ENCODE data around the gene ATP11A. TPM values are rescaled to one million over a fixed set of nuclear protein-coding genes. Genes with fewer than 3 reads are reported as not detected.

The ATP11A gene
- total and polyA plus RNA-seq, 10 donors, result 2.7 to 91.3 (median 59.1) TPM

DNA sequence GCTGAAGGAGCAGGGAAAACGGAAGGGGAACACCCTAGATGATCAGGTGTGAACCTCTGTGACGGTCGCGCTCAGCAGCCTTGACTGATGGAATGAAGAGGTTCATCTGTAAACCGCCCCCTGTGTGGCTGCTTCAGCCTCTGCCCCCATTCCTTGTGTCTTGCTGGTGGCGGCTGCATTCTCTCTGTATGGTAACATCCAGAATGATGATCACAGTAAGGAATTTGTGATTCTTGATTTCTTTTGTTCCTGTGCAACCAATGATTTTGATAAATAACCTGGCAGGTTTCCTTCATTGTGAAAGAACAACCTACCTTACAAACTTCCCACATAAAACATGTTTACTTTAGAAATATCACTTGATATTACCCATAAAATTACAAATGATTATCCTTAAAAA is 160.4 kb downstream of the ATP11A start:
- peak; percentile 25 for DNase-seq
- H3K36me3 ChIP-seq, result peaks cover 0 to 92% (median 27%) of the 10 kb centered on the region in 6 donors
- H3K4me3 ChIP-seq, result no peak overlapping the region
- no peaks in the 10 kb centered on the region for H3K27me3 ChIP-seq (replicated peaks in 1 of 7)
- intact Hi-C loops (cut with DNase I; ENCODE audit: low total_unique reads), result no loop called here
- 92 to 100% (median 96%) methylated on average over 6 of the region's 6 CpGs for WGBS, 5 donors
- H3K27ac ChIP-seq, result no peak overlapping the region
- H3K4me1 ChIP-seq, result no peaks in the 10 kb centered on the region
- TF ChIP-seq, protein P1, sequence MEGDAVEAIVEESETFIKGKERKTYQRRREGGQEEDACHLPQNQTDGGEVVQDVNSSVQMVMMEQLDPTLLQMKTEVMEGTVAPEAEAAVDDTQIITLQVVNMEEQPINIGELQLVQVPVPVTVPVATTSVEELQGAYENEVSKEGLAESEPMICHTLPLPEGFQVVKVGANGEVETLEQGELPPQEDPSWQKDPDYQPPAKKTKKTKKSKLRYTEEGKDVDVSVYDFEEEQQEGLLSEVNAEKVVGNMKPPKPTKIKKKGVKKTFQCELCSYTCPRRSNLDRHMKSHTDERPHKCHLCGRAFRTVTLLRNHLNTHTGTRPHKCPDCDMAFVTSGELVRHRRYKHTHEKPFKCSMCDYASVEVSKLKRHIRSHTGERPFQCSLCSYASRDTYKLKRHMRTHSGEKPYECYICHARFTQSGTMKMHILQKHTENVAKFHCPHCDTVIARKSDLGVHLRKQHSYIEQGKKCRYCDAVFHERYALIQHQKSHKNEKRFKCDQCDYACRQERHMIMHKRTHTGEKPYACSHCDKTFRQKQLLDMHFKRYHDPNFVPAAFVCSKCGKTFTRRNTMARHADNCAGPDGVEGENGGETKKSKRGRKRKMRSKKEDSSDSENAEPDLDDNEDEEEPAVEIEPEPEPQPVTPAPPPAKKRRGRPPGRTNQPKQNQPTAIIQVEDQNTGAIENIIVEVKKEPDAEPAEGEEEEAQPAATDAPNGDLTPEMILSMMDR (IDR thresholded peaks at IDR 0.05 in 8 of 11, conservative IDR thresholded peaks at IDR 0.05 in 3 of 11), result no peak
- TF ChIP-seq POLR2A (IDR thresholded peaks at IDR 0.05) (no peak), POLR2AphosphoS5 (IDR thresholded peaks at IDR 0.05) (no peak)
- peaks cover 0 to 5% (median 0%) of the 10 kb centered on the region in 8 donors for H3K9me3 ChIP-seq

DNA sequence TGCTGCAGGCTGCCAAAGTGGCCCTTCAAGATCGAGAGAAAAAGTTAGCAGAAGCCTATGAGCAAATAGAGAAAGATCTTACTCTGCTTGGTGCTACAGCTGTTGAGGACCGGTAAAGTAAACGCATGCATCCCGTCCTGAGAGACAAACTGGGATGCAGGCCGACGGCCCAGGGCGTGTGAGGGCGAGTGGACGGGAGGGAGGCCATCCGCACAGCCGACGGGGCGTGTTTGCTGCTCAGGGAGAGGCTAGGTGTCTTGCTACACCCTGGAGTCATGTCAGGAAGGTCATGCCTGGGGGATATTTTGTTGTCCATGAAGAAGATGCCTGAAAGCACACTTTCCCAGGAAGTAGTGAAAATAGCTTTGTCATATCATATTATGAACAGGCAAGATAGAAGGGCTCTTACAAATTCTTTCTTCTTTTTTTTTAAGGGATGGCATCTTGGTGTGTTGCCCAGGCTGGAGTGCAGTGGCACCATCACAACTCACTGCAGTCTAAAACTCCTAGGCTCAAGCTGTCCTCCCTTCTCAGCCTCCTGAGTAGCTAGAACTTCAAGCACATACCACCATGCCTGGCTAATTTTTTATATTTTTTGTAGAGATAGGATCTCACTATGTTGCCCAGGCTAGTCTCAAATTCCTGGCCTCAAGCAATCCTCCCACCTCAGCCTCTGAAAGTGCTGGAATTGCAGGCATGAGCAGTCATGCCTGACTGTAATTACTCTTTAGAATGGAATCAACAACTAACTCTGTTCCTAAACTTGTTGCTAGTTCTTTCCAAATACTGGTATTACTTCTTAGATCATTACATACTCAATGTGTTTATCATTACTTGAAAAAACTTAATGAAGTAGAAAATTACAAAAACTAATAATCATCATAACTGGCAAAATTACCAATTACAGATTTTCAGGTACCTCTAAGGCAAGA is 161.5 kb downstream of the ATP11A start:
- TF ChIP-seq POLR2A (IDR thresholded peaks at IDR 0.05), result no peak
- no peak for TF ChIP-seq POLR2AphosphoS5 (IDR thresholded peaks at IDR 0.05)
- TF ChIP-seq, protein P1 (IDR thresholded peaks at IDR 0.05 in 8 of 11, conservative IDR thresholded peaks at IDR 0.05 in 3 of 11), result no peak
- intact Hi-C loops (cut with DNase I; ENCODE audit: low total_unique reads), result no loop called here
- Histone ChIP-seq H3K4me3 (no peak overlapping the region), H3K36me3 (peaks cover 0 to 95% (median 35%) of the 10 kb centered on the region in 6 donors), H3K4me1 (no peaks in the 10 kb centered on the region), H3K27me3 (replicated peaks in 1 of 7) (no peaks in the 10 kb centered on the region), H3K27ac (no peak overlapping the region), H3K9me3 (peaks cover 0 to 5% (median 0%) of the 10 kb centered on the region in 8 donors)
- DNase-seq, result peak; percentile 65
- WGBS, 5 donors, result 94 to 98% (median 96%) methylated on average over 13 of the region's 13 CpGs

DNA sequence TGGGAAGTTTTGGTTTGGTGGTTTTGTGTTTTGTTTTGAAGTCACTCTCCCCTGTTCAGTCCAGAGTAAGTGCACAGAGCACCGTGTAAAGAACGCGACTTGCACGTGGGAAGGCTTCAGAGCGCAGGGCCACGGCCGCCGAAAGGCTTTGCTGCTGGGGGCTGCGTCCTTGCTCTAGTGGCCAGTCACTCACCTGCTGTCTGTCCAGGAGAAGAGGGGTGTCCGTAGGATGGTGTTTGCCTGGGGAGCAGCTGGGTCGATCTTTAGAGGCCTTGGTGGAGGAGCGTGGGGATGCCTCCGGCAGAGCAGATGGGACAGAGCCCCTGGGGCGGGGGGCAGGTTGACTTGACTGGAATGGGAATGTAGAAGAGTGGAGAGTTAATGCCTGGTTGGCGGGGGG is 162.6 kb downstream of the ATP11A start:
- Histone ChIP-seq H3K27me3 (replicated peaks in 1 of 7) (no peaks in the 10 kb centered on the region), H3K36me3 (peaks cover 0 to 95% (median 38%) of the 10 kb centered on the region in 6 donors), H3K4me1 (no peaks in the 10 kb centered on the region), H3K27ac (no peak overlapping the region), H3K9me3 (peaks cover 0 to 5% (median 0%) of the 10 kb centered on the region in 8 donors), H3K4me3 (no peak overlapping the region)
- 90 to 94% (median 93%) methylated on average over 14 to 15 of the region's 15 CpGs for WGBS, 5 donors
- intact Hi-C loops (cut with DNase I; ENCODE audit: low total_unique reads), result no loop called here
- TF ChIP-seq, protein P1 (IDR thresholded peaks at IDR 0.05 in 8 of 11, conservative IDR thresholded peaks at IDR 0.05 in 3 of 11), result no peak
- TF ChIP-seq POLR2AphosphoS5 (IDR thresholded peaks at IDR 0.05), result no peak
- no peak for TF ChIP-seq POLR2A (IDR thresholded peaks at IDR 0.05)
- DNase-seq, result peak; percentile 46

DNA sequence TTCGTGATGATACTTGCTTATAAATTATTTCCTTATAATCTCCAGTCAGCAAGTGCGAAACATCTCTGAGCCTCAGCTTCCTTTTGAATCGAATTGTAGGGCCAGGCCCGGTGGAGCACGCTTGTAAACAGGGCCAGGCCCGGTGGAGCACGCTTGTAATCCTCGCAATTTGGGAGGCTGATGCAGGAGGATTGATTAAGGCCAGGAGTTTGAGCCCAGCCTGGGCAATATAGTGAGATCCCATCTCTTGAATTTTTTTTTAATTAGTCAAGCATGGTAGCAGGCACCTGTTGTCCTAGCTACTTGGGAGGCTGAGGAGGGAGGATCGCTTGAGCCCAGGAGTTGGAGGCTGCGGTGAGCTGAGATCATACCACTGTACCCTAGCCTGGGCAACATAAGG is 163.0 kb downstream of the ATP11A start:
- no peak for DNase-seq
- Histone ChIP-seq H3K36me3 (peaks cover 0 to 95% (median 40%) of the 10 kb centered on the region in 6 donors), H3K27ac (no peak overlapping the region), H3K4me1 (no peaks in the 10 kb centered on the region), H3K27me3 (replicated peaks in 1 of 7) (no peaks in the 10 kb centered on the region), H3K4me3 (no peak overlapping the region), H3K9me3 (peaks cover 0 to 4% (median 0%) of the 10 kb centered on the region in 8 donors)
- TF ChIP-seq, protein P1 (IDR thresholded peaks at IDR 0.05 in 8 of 11, conservative IDR thresholded peaks at IDR 0.05 in 3 of 11), result no peak
- TF ChIP-seq POLR2A (IDR thresholded peaks at IDR 0.05) (no peak), POLR2AphosphoS5 (IDR thresholded peaks at IDR 0.05) (no peak)
- intact Hi-C loops (cut with DNase I; ENCODE audit: low total_unique reads), result no loop called here
- WGBS, 5 donors, result 95 to 98% (median 97%) methylated on average over 10 of the region's 10 CpGs
